ENCODE data around the gene ARMS2. TPM values are rescaled to one million over a fixed set of nuclear protein-coding genes. Genes with fewer than 3 reads are reported as not detected.

The ARMS2 gene
- total RNA-seq, 1 experiment from 2014 or later = not detected

DNA sequence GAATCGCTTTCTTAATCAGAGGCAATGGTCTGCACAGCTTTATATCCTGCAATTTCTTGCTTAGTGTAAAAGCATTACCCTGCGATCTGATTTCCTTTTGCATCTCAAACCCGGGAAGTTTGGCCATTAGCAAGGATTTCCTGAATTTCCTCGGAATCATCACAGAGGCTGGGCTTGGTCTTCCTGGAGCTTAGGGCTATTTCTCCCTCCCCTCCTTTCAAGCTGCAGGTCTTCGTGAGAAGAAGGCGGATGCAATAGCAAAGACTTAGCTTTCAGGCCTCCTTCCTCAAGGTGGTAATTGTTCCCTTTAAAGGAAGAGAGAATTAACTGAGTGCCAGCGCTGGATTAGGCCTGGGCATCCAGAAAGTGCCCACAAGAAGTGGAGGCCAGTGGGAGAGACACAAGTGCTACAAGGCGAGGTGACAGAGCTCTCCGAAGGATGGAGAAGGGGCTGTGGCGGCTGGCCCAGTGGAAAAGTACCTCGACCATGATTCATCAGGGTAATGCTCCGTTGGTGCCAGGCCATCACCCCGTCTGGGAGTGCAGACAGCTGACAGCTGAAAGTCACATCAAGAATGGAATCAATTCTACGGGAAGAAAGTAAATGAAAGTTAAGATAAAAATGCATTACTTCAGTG, 4.0 kb upstream of the ARMS2 start:
- no peak for DNase-seq (ENCODE audit: low spot score)

- DNase-seq (ENCODE audit: low spot score) = no peak
Observed at GRCh38 chr10:122454071-122454470, 382 bp upstream of the ARMS2 start.

DNA sequence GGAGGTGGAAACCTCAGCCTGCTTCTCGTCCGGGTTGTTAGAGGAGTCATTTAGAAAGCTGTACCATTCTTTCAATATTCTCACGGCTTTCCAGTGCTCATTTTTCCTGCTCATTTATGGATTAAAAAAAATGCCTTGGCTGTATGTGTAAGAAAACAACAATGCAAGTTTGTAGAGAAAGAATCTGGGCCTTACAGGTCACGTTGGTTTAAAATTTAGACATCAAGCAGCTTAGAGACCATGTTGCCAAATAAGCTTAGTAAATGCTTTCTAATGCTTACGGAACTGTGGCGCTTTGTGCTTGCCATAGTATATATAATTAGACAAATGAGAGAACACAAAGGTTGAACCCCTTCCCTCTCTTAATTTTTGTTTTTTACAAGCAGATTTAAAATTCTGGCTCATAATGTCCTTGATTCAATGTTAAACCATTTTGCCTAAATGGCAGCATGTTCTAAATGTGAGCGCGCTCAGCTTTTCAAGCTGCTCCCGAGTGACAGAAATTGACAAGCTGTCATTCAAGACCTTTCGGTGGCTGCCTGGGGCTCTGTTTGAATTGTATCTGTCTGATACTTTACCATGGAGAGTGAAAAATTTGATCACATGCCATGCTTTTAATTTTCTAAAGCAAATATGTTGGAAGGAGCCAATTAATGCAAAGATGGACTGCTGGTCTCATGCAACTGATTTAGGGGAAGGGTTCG, 1.1 kb downstream of the ARMS2 start:
- DNase-seq (ENCODE audit: low spot score) = no peak

GRCh38 chr10:122457934-122458333, 3.5 kb downstream of the ARMS2 start:
- DNase-seq (ENCODE audit: low spot score) = no peak

GRCh38 chr10:122458693-122459092, 4.2 kb downstream of the ARMS2 start:
- DNase-seq (ENCODE audit: low spot score) = no peak

DNA sequence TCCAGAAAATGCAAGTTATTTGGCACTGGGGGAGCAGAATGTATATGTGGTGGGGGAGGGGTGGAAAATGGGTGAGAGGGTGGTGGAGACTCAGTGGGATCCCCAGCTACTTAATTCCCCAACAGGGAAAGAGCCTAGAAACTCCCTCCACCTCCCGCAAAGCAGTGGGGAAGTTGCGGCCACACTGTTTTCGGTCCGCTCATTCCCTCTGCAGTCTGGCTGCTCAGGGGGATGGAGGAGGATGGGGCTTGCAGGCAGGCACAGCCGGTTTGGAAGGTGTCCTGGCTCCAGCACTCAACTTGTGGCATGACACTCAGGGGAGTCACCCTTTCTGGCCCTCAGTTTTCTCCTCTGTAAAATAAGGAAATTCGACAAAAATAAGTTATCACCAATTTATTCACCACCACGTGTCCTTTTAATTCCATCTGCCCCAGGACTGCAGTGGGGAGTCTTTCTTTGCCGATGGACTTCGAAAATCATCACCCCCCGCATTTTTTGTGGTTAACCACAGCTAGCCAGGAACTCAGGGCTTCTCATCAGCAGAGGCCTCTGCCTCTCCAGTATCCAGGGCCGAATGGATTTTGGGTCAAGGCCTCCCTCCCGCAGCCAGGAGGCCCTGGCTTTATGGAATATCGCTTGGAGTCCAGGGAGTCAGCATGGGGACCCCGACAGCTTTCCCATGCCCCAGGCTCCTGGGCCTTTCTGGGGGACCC, 5.3 kb downstream of the ARMS2 start:
- no peak for DNase-seq (ENCODE audit: low spot score)

GRCh38 chr10:122460891-122461293, 6.4 kb downstream of the ARMS2 start:
- no peak for DNase-seq (ENCODE audit: low spot score)

DNA sequence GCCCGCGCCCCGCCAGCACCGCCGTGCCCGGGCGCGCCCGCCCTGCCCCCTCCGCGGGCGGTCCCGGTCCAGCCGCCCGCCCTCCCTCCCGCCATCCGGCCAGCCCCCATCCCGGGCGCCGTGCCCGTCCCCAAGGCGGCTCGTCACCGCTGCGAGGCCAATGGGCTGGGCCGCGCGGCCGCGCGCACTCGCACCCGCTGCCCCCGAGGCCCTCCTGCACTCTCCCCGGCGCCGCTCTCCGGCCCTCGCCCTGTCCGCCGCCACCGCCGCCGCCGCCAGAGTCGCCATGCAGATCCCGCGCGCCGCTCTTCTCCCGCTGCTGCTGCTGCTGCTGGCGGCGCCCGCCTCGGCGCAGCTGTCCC, 6.9 kb downstream of the ARMS2 start, which contains the start of gene HTRA1:
TSS of gene HTRA1 (plus strand) at position 187 of the 362 bp plus-strand sequence. CDS start at position 287, 100 bp downstream.
- DNase-seq (ENCODE audit: low spot score) = no peak

DNA sequence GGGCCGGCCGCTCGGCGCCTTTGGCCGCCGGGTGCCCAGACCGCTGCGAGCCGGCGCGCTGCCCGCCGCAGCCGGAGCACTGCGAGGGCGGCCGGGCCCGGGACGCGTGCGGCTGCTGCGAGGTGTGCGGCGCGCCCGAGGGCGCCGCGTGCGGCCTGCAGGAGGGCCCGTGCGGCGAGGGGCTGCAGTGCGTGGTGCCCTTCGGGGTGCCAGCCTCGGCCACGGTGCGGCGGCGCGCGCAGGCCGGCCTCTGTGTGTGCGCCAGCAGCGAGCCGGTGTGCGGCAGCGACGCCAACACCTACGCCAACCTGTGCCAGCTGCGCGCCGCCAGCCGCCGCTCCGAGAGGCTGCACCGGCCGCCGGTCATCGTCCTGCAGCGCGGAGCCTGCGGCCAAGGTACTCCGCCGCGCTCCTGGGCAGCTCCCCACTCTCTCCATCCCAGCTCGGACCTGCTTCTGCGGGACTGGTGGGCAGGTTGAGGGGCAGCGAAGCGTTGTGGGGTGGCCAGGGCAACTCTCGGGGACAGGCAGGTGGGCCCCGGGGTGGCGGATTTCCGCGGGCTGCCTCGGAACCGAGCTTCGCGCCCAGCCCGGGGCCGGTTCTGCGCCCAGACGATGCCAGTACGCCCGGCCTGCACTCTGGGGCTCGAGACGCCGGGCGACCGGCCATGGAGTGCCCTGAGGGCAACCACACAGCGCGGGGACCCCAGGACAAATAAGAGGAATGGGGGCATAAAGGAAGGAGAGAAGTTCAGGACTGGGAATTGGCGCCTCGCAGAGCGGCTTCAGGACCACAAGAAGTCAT, 7.5 kb downstream of the ARMS2 start:
- no peak for DNase-seq (ENCODE audit: low spot score)

DNA sequence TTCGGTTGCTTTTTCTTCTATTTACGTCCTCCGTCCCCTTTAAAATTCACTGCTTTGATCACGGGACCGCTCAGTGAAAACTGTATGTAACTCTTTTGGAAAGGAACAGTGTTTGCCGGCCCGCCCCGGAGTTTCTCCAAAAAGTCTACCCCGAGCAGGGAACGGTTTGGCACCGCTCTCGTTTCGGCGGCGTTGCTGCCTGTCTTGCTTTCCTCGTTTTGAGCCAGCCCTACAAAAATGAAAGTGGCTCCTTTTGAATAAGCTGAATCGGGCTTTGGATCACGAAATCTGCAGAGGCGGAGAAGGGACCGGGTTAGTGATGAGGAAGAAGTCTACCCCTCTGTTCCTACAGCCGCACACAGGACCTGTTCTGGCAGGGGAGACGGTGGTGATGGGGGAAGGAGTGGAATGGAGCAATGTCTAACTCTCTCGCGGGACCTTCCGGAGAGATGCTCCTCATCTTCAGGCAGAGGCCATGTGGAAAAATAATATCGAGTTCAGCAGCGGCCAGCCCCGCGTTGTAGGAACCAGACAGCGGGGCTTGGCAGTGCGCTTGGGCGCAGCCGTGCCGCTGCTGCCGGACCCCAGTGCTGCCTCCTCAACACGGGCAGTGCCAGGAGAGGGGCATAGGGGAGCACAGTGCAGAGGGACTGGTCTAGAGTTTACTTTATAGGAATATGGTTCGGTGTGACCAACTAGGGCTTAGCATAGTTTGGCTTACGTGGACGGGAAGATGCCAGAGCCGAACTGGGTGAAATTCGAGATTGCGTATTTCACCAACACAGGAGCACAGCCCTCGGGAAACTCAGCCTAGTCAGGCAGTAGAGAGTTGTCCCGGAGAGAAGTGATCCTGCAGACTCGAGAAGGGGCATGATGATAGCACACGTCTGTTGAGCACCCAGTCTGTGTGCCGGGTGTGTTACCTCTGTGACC, 8.3 kb downstream of the ARMS2 start:
- no peak for DNase-seq (ENCODE audit: low spot score)

- DNase-seq (ENCODE audit: low spot score) = no peak
Observed at GRCh38 chr10:122463466-122464249, 9.2 kb downstream of the ARMS2 start.

DNA sequence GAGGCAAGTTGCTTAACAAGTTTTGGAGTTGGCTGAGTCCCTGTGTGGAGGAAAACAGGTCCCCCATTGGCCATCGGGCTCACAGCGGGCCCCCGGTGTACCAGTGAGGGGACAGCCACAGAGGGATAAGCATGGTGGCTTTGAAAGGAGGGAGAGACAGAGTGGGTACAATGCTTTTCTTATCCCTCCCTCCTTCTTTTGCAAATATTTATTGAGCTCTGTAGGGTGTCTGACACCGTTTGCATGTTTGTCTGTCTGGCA, 9.7 kb downstream of the ARMS2 start:
- no peak for DNase-seq (ENCODE audit: low spot score)

DNA sequence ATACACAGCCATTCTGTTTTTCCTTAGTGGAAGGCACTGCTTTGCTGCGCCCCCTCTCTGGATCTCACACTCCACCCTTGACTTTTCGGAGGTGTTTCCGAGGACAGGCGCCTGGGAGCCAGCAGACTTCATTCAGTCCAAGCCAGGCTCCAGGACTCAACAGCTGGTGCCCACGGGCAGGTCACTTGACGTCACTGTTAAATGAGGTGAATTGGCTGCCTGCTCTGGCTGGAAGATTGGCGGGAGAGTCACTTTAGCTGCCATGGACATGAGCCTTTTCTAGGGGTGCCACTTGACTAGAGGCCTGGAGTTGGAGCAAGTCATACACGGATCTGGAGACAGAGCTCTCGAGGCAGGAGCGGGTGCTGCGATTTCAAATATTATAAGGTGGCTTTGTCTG, 10.1 kb downstream of the ARMS2 start:
- DNase-seq (ENCODE audit: low spot score) = no peak

- no peak for DNase-seq (ENCODE audit: low spot score)
Observed at GRCh38 chr10:122465401-122466040, 11.1 kb downstream of the ARMS2 start.

GRCh38 chr10:122466951-122467381, 12.5 kb downstream of the ARMS2 start:
- DNase-seq (ENCODE audit: low spot score) = no peak

GRCh38 chr10:122467701-122468100, 13.2 kb downstream of the ARMS2 start:
- no peak for DNase-seq (ENCODE audit: low spot score)

DNA sequence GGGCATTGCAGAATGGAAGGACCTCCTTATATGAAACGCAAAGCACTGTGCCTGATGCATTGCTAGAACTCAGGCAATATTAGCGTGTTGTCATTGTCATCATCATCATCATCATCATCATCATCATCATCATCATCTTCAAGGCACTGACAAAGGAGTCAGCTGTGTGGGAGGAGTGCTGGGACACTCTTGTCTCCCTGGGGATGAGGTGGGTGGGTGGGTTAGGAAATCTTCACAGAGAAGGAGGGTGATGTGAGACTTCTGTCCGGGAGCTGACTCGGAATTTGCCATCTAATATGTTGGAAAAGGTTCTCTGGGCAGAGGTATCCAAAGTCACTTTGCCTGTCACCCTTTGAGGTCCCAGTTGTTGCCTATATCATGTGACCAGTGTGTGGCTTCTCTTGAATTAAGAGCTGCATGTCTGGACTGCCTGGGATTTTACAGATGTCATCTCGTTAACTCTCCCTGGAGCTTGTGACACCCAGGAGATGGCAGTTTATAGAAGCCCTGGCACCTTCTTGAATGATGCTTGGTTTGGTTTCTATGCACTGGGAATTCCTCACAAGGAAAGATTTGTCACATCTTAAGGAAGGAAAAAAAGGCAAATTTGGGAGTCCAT, 14.0 kb downstream of the ARMS2 start:
- no peak for DNase-seq (ENCODE audit: low spot score)

DNA sequence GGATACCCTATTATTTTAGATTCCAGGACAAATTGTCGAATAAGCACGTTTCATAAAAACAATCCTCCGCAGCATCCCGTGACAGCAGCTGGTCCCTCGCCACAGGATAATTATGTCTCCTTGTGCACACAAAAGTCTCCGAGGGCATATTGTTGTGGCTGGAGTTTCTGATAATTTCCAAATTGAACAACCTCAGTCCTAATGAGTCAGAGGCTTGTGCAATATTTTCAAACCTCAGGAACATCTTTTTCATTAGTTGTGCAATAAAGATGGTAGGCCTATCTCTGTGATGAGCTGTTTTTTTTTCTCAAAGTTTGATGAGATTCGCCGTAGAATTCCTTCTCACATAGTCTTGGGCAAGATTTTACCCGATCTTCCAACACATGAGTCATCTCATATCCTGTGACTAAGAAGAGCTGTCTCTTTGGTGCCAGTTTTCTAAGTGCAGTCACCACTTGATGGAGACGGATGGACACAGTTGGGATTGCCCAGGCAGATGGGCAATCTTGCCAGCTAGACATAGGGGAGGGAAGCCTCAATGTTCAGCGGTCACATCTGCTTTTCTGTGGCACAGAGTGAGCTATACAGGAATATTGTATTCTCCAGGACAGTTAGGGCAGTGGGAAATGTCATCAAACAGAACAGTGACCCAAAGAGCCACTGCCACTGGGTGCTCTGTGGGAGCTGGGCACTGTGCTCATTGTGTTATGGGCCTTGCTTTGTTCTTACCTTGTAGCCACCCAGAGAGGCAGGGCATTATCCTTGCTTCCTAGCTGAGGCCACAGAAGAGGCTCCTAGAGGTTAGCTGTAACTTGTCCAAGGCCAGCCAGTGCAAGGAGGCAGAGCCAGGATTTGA, 14.7 kb downstream of the ARMS2 start:
- no peak for DNase-seq (ENCODE audit: low spot score)

Data from HT-29 (cell line).